Epithelial cell of esophagus (primary cell): Measurements from ENCODE around the gene ARMC9.

ENCODE experiments used
- DNase-seq: peaks from one replicate; pipeline ENCODE4 v3.0.0; 2010; ENCODE audit warnings: low read depth
- H3K4me3 ChIP-seq: 2 replicates; pipeline ENCODE4 v1.5.1; 2011; ENCODE audit warnings: mild to moderate bottlenecking, low read length, control low read depth
- TF ChIP-seq, protein P1 (sequence below): IDR thresholded peaks from 2 replicates; pipeline ENCODE4 v1.5.1; 2011; ENCODE audit warnings: low read depth, mild to moderate bottlenecking, low read length, control low read depth, inconsistent platforms; ENCODE audit not compliant: insufficient read depth; ENCODE audit errors: missing control alignments

Gene ARMC9

DNA sequence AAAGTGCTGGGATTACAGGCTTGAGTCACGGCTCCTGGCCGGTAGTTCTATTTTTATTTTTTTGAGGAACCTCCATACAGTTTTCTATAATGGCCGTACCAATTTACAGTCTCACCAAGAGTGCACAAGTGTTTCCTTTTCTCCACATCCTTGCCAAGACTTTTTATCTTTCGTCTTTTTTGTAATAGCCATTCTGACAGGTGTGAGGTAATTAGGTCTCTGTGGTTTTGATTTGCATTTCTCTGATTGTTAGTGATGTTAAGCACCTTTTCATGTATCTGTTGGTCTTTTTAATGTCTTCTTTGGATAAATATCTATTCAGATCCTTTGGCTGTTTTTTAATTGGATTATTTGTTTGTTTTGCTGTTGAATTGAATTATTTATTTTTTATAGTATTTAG is 9.3 kb downstream of the ARMC9 start:
- no peak overlapping the region for H3K4me3 ChIP-seq
- TF ChIP-seq, protein P1, sequence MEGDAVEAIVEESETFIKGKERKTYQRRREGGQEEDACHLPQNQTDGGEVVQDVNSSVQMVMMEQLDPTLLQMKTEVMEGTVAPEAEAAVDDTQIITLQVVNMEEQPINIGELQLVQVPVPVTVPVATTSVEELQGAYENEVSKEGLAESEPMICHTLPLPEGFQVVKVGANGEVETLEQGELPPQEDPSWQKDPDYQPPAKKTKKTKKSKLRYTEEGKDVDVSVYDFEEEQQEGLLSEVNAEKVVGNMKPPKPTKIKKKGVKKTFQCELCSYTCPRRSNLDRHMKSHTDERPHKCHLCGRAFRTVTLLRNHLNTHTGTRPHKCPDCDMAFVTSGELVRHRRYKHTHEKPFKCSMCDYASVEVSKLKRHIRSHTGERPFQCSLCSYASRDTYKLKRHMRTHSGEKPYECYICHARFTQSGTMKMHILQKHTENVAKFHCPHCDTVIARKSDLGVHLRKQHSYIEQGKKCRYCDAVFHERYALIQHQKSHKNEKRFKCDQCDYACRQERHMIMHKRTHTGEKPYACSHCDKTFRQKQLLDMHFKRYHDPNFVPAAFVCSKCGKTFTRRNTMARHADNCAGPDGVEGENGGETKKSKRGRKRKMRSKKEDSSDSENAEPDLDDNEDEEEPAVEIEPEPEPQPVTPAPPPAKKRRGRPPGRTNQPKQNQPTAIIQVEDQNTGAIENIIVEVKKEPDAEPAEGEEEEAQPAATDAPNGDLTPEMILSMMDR: no peak
- DNase-seq: no peak

DNA sequence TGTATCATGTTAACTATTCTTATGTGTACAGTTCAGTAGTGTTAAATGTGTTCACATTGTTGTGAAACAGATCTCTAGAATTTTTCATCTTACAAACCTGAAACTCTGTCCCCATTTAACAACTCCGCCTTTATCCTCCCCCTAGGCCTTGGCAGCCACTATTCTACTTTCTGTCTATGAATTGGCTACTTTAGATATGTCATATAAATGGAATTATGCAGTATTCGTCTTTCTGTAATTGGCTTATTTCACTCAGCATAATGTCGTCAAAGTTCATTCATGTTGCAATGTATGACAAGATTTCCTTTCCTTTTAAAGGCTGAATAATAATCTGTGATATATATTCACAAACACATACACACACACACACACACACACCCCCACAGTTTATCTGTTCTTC is 12.4 kb downstream of the ARMC9 start:
- no peak overlapping the region for H3K4me3 ChIP-seq
- TF ChIP-seq, protein P1: no peak
- no peak for DNase-seq

DNA sequence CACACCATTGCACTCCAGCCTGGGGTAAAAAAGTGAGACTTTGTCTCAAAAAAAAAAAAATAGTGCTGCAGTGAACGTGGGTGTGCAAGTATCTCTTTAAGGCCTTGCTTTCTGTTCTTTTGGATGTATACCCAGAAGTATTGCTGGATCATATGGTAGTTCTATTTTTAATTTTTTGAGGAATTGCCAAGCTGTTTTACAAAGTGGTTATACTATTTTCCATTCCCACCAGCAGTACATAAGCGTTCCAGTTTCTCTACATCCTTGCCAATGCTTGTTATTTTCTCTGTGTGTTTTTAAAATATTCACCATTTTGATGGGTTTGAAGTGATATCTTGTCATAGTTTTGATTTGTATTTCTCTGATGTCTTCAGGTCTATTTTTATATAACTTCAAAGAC is 13.1 kb downstream of the ARMC9 start:
- no peak overlapping the region for H3K4me3 ChIP-seq
- DNase-seq: no peak
- TF ChIP-seq, protein P1: no peak

DNA sequence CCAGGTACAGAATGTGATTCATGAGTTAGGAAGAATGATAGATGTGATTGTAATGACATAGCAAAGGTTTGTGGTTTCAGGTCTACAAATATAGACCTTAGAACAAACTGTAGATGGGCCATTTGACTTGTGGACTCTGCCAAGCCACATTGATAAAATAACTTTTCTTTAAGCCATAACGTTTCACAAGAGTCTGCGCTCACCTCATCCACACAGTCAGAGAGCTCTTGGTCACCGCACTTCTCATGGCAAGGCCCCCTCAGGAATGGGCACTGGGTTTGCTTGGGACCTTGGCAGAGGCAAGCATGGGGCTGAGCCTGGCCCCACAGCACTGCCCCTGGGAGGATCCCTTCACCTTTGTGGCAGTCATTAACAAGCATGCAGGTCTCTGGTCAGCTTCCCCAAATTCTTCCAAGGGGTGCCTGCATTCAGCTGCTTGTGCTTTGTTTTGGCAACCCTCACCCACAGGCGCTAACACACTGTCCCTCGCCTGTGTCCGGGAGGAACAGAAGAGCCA is 14.0 kb downstream of the ARMC9 start:
- no peak overlapping the region for H3K4me3 ChIP-seq
- TF ChIP-seq, protein P1: no peak
- DNase-seq: no peak

DNA sequence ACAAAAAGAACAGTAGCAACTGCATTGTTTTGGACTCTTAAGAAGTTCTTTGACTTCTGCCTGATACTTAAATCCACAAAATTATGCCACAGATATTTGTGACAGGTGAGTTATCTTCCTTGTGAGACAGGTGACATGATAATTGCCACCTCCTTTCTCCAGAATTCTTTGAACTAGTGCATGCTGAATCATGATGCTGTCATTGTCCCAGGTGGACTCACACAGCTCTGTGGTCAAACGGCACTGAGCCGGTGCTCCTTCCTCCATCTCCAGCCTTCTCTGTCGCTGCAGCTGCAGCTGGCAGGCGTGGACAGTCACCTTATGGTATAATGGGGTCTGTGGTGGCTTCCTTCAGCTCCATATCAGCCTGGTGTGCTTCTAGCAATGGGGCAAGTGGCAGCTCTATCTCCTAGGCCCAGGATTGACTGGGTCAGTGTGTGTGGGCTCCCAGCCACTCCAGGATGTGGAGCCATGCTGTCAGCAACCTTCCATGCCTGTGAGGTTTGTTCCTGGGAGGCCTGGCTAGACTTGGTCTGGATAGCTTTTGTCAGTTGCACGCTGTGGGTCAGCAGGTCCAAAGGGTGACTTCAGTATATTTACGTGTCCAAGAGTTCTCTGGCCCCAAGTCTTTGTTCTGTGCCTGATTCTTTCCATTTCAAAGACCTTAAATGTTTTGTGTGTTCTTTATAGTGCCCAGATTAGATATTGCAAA is 15.7 kb downstream of the ARMC9 start:
- no peak overlapping the region for H3K4me3 ChIP-seq
- no peak for DNase-seq
- TF ChIP-seq, protein P1: no peak

DNA sequence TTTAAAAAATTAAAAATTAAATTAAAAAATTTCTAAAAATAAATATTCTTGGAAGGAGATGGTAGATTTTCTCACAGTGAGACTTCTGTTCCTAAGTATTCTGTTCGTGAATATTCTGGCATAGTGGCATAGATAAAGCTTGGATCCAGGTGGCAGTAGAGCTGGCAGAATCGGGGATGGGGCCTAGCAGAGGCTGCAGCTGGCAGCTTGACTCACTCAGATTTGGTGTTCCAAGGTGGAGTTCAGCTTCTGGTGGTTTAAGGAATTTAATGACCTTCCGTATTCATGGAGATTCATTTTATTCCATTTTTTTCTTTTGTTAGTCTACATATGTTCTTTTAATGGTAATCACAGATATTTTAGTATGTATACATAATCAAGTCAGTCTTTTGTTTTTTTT is 19.9 kb downstream of the ARMC9 start:
- H3K4me3 ChIP-seq: no peak overlapping the region
- no peak for DNase-seq
- TF ChIP-seq, protein P1: no peak

DNA sequence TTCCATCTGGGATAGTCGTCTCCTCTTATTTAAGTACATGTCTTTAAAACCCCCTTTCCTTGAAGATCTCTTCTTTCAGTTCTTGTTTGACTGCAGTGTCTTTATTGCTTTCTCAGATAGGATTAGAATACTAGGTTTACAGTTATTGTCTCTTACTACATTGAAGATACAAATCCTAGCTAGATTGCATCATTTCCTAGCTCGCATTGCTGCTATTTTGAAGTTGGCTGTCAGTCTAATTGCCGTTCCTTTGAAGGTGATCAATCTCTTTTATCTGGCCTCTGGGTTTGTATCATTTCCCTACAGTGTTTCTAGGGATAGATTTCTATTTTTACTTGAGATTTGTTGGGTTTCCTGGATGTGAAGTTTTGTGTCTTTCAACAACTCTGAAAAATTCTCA is 20.9 kb downstream of the ARMC9 start:
- no peak for DNase-seq
- H3K4me3 ChIP-seq: no peak overlapping the region
- TF ChIP-seq, protein P1: no peak
